HepG2 (cell line): ENCODE data around the gene SGPL1. TPM values are rescaled to one million over a fixed set of nuclear protein-coding genes. Genes with fewer than 3 reads are reported as not detected.

Experiments
- ARNTL ChIP-seq: sonication (generic); formaldehyde crosslinking; IDR thresholded peaks from 2 replicates; pipeline ENCODE4 v1.4.0; 2020; ENCODE audit warnings: mild to moderate bottlenecking, missing genetic modification reagents
- MAZ ChIP-seq, 2 experiments: sonication (generic) in 1 of 2; formaldehyde crosslinking in 1 of 2; IDR thresholded peaks; 2 replicates each; pipeline versions ENCODE4 v1.5.0 to v1.6.1; 2012 to 2020; ENCODE audit warnings: low read depth in 2 of 2, mild to moderate bottlenecking in 2 of 2, borderline replicate concordance in 1 of 2, improper control_type of control experiment in 1 of 2, low read length in 1 of 2, missing genetic modification reagents in 1 of 2, moderate library complexity in 1 of 2
- MIXL1 ChIP-seq: IDR thresholded peaks from 2 replicates; pipeline ENCODE4 v1.6.1; 2016
- NCOA2 ChIP-seq: sonication (generic); formaldehyde crosslinking; IDR thresholded peaks from 2 replicates; pipeline ENCODE4 v1.8.0; 2022; ENCODE audit warnings: inconsistent platforms
- PATZ1 ChIP-seq: sonication (generic); formaldehyde crosslinking; IDR thresholded peaks from 2 replicates; pipeline ENCODE4 v1.4.0; 2020; ENCODE audit warnings: missing genetic modification reagents
- SIX4 ChIP-seq: sonication (generic); formaldehyde crosslinking; IDR thresholded peaks from 2 replicates; pipeline ENCODE4 v1.4.0; 2020; ENCODE audit warnings: missing genetic modification reagents
- TFAP4 ChIP-seq: sonication (generic); IDR thresholded peaks from 2 replicates; pipeline ENCODE4 v1.6.1; 2016; ENCODE audit warnings: low read depth, borderline replicate concordance
- ZBTB44 ChIP-seq: sonication (generic); formaldehyde crosslinking; IDR thresholded peaks from 2 replicates; pipeline ENCODE4 v1.4.0; 2020; ENCODE audit warnings: missing genetic modification reagents
- ZNF121 ChIP-seq: sonication (generic); formaldehyde crosslinking; IDR thresholded peaks from 2 replicates; pipeline ENCODE4 v1.5.0; 2020; ENCODE audit warnings: mild to moderate bottlenecking, missing genetic modification reagents
- ZNF362 ChIP-seq: sonication (generic); formaldehyde crosslinking; IDR thresholded peaks from 2 replicates; pipeline ENCODE4 v1.4.0; 2020; ENCODE audit warnings: missing genetic modification reagents, mild to moderate bottlenecking, borderline replicate concordance
- ZNF652 ChIP-seq: IDR thresholded peaks from 2 replicates; pipeline ENCODE4 v1.6.1; 2016; ENCODE audit warnings: low read depth, borderline replicate concordance
- polyA plus RNA-seq, 8 experiments: library from polyadenylated mRNA; depleted of rRNA in 3 of 8; stranded (reverse) in 7 of 8; unstranded in 1 of 8; fragments of >200 nt; fragmentation: Illumina TruSeq in 4 of 8; extraction: Trizol in 4 of 8; gene quantifications; 2 replicates each; pipeline versions ENCODE4 v1.2.1 to v1.2.3, GENCODE V29; 2011 to 2016; ENCODE audit warnings: low read depth in 4 of 8, missing spikeins in 1 of 8, mixed read lengths in 1 of 8; ENCODE audit not compliant: insufficient read depth in 1 of 8
- total RNA-seq, 5 experiments: library from RNA; depleted of rRNA; stranded (reverse); fragments of >200 nt; fragmentation: Illumina TruSeq; extraction: Trizol; gene quantifications; 2 replicates each; pipeline ENCODE4 v1.2.3, GENCODE V29; 2016; ENCODE audit warnings: low read depth in 1 of 5

SGPL1 gene
- total and polyA plus RNA-seq, 2 of the 13 experiments (the other 11 are each of a cell fraction or from before 2014, with no cell fraction given) = 17.6 to 25.0 TPM

- peak; percentile 86 for TF ChIP-seq MIXL1 (CRISPR knock-in tag)
- no peak for TF ChIP-seq ARNTL
- no peak for TF ChIP-seq MAZ (IDR thresholded peaks at IDR 0.05; ENCODE audit: borderline replicate concordance, low read depth, low read length)
- TF ChIP-seq MAZ (CRISPR knock-in tag; IDR thresholded peaks at IDR 0.05; ENCODE audit: low read depth) = no peak
- no peak; the same call in 1 of the 2 replicates for TF ChIP-seq SIX4 (CRISPR knock-in tag)
- TF ChIP-seq TFAP4 = peak; percentile 17; the same call in 1 of the 2 replicates
- TF ChIP-seq NCOA2 (CRISPR knock-in tag) = peak; percentile 80; the same call in 1 of the 2 replicates
- peak; percentile 52; the same call in 1 of the 2 replicates for TF ChIP-seq ZNF121 (CRISPR knock-in tag)
- TF ChIP-seq PATZ1 (CRISPR knock-in tag) = 0 out of 2 replicates have a peak, but pooled peaks have one; percentile 34
- no peak for TF ChIP-seq ZNF652 (CRISPR knock-in tag)
- TF ChIP-seq ZNF362 = 0 out of 2 replicates have a peak, but pooled peaks have one; percentile 66
- TF ChIP-seq ZBTB44 = no peak
- TF ChIP-seq, all 625 proteins: peak for 76
Measured at GRCh38 chr10:70851597-70852475, 36.1 kb downstream of the SGPL1 start (continued).
